GM13976 (cell line): ENCODE results near the gene CLSTN2.

Source experiments
- DNase-seq: peaks from one replicate; pipeline ENCODE4 v3.0.0; 2012; ENCODE audit warnings: low spot score
- CTCF ChIP-seq: IDR thresholded peaks from 2 replicates; pipeline ENCODE4 v1.5.1; 2012; ENCODE audit warnings: borderline replicate concordance, mild to moderate bottlenecking; ENCODE audit not compliant: insufficient read depth; ENCODE audit errors: extremely low read depth, missing control alignments, control extremely low read depth
- in situ Hi-C: fragments of 300-500 bp; cut with MboI; formaldehyde crosslinking; loops from one replicate; pipeline ENCODE4 v1.12.0; 2022; ENCODE audit warnings: low sequenced_read_pairs, mixed read lengths, inconsistent platforms; ENCODE audit not compliant: unreplicated experiment

The CLSTN2 gene

GRCh38 chr3:140085001-140085400, 150.0 kb downstream of the CLSTN2 start:
- DNase-seq, result no peak
- TF ChIP-seq CTCF, result no peak
- in situ Hi-C loops, result no loop called here

DNA sequence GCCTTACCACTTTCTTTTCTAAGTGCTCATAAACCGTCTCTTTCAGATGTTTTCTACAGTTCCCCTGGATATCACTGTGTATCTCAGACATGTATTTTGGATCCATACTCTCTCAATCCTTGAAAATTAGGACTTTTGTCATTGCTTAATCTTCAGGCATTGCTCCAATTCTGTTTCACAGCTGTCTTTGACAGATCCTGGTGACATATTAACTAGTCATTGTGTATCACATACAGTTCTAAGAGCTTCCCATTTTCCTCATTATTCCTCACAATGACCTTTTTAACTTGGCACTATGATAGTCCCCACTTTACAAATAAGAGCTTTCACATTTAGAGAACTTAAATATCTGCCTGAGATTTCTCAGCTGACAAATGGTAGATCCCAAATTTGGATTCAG, 151.7 kb downstream of the CLSTN2 start:
- DNase-seq, result no peak
- in situ Hi-C loops, result no loop called here
- no peak for TF ChIP-seq CTCF

DNA sequence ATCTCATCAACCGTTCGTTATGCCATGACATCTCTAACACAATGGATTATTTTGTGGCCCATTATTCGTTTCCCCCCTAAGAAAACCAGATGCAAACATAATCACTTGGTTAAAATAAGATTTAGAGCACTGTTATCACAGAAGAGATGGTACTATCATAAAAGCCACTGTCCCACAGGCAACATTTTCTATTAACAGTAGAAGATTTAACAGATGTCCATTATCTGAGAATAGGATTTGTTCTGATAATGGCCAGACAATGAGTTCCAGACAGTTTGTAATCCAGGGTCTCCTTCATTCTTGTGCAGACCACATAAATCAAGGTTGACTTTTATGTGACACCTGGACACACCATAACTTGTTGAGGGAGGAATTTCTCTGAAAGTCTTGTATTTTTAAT, 153.1 kb downstream of the CLSTN2 start:
- no peak for DNase-seq
- in situ Hi-C loops, result no loop called here
- TF ChIP-seq CTCF, result no peak

DNA sequence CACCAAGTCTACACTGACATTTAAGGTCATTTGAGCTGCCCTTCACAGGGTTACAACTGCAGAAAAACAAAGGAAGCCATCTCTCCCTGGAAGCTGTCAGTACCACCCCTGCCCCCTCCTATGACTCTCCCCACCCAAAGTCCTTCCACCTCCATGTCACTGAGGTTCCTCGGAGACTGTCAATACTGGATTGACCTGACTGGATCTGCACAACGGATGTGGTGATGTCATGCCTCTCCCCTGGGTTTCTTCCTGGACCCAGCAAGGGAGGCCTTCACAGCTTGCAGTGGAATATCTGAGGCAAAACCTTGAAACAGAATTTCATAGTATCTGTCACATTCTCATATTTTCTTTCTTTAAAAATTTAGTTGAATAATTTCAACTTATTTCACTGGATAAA, 153.5 kb downstream of the CLSTN2 start:
- DNase-seq, result no peak
- no peak for TF ChIP-seq CTCF
- in situ Hi-C loops, result no loop called here

DNA sequence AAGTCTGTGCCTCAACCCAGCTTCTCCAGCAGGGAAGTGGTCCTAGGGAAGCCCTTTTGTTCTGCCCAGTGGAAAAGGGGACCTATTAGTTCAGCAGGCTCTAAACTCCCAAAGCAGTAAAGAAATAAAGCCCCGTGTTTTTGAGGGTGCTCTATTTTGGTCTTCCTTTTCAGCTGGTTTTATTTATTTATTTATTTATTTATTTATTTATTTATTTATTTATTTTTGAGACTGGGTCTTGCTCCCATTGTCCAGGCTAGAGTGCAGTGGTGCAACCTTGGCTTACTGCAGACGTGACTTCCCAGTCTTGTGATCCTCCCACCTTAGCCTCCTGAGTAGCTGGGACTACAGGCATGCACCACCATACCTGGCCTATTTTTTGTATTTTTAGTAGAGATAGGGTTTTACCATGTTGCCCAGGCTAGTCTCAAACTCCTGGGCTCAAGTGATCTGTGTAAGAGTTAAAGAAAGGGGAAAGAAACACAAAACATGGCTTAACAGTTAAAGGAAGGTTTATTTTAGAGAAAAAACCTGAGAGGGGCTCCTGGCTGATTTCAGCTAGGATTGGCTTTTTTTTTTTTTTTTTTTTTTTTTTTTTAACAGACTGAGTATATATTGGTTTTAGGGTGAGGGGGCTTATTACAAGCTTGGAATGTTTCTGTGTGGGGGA, 154.6 kb downstream of the CLSTN2 start:
- in situ Hi-C loops, result no loop called here
- DNase-seq, result no peak
- no peak for TF ChIP-seq CTCF

GRCh38 chr3:140091143-140091542, 156.2 kb downstream of the CLSTN2 start:
- in situ Hi-C loops, result no loop called here
- no peak for TF ChIP-seq CTCF
- no peak for DNase-seq

DNA sequence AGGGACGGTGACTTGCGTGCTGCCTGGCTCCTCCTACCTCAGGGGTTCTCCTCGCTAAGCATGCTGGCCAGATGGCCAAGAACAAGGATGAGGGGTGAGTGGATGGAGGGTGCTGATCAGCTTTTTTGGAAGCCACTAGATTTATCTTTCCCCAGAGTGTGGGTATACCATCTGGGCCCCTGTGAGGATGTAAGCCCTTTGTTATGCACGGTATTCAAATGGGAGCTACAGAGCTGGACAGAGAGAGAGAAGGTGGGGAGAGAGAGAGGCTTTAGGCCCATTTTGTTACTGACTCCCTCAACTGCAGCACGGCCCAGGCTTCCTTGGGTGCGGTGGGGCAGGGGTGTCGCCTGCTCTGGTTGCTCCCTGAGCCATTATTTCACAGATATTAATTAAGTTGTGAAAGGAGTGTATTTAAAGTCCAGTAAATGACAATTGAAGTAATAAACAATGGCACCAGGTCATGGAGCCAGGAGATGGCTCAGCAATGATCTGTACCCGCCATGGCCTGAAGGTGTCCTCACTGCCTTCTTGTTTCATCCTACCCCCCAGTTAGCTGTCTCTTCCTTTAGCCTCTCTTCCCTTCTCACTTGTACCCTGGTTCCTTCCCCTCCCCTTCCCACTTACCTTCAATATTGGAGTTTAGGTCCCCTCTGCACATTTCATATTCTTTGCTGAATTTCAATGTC, 158.0 kb downstream of the CLSTN2 start:
- peak; percentile 26 for TF ChIP-seq CTCF
- in situ Hi-C loops, result no loop called here
- DNase-seq, result peak; percentile 12
